Epithelial cell of prostate (primary cell): ENCODE results near the gene OR2AJ1.

ENCODE experiments used
- DNase-seq: peaks from one replicate; pipeline ENCODE4 v3.0.0-alpha.2; 2011; ENCODE audit warnings: low read depth, low spot score
- H3K27ac ChIP-seq: fragments of 450-650 bp; 2 replicates; pipeline ENCODE4 v1.5.1; 2017; ENCODE audit warnings: mild to moderate bottlenecking

OR2AJ1 gene

DNA sequence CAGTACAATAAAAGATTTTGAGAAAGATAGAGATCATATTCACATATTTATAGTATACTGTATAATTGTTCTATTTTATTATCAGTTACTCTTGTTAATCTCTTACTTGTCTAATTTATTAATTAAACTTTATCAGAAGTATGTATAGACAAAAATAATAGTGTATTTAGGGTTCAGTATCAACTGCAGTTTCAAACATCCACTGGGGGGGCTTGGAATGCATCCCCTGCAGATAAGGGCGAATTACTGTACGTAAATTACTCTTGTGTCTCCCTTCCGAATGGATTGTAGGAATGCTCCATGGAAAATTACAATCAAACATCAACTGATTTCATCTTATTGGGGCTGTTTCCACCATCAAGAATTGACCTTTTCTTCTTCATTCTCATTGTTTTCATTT, 23.9 kb downstream of the OR2AJ1 start, which contains the start of gene OR2L8:
TSS of gene OR2L8 (plus strand) at position 301 of the 400 bp plus-strand sequence. CDS start at position 301, 0 bp downstream.
- no peak for DNase-seq
- H3K27ac ChIP-seq = no peak within 1 kb of the TSS

DNA sequence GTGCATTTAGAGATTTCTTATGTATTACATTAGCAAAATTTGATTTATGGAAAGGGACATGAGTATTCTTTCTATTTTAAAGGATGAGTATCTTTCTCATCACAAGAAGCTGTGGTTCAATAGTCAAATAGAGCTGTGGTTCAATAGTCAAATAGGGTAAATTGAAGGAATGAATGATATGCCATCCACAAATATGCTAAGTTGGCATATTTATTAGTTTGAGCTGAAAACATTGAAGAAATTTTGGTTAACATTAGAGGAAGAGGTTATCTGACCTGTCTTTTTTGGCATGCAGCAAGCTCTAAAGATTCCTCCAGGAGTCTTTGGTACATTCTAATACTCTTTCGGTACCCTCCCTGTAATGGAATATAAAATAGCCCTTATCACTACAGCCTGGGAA, 28.7 kb downstream of the OR2AJ1 start:
- DNase-seq = no peak
- H3K27ac ChIP-seq = no peak overlapping the region

DNA sequence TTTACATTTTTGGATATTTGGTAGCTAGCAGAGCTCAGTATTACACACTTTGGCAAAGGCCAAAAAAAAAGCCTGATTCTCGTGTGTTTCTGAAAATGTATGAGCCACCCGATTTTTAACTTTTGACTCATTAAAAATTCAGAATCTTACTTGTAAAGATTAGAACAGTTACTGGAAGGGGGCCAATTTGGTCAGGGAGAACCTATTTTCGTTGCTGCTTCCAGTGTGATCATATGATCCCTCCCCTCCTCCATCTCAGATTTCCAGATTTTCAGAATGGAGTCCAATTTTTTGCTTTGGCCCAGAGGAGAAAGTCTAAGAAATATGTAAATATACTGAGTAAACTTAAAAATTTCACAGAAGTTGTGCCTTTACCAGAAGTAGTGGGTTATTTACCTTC, 37.1 kb downstream of the OR2AJ1 start:
- no peak overlapping the region for H3K27ac ChIP-seq
- DNase-seq = no peak

DNA sequence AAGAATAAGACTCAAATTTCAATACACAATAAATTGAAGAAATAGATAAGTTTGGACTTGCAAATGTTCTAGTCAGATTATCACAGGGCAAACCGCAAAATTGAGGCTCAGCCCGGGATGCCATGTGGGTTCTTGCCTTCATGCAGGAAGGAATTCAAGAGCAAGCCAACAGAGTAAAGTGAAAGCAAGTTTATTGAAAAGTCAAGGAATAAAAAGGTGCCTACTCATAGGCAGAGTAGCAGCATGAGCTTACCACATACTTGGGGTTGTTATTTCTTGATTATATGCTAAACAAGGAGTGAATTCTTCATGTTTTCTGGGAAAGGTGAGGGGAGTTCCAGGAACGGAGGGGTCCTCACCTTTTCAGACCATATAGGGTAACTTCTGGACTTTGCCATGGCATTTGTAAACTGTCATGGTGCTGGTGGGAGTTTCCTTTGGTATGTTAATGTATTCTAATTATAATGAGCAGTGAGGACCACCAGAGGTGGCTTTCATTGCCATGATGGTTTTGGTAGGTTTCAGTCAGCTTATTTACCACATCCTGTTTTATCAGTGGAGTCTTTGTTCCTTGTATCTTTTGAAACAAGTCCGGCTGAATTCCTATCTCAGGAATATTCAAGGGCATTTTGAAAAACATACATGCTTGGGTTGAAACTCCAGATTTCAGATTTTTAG, 38.4 kb downstream of the OR2AJ1 start:
- H3K27ac ChIP-seq = no peak overlapping the region
- DNase-seq = no peak

DNA sequence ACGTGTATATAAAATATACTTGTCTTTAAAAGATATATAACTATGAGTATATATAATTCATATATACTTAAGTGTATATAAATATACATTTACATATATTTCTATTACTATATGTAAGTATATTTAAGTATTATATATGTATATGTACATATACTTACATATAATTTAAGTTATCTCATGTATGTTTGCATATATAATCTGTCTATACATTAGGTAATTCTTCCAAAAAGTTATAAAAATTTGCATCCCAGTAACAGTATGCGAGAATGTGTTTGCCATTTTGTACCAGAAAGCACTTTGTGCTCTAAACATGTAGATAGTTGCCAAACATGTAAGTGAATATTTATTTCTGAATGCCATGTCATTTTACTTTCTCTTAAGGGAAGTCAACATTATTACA, 40.2 kb downstream of the OR2AJ1 start, which contains the start of gene OR2AK2:
TSS of gene OR2AK2 (plus strand) at position 301 of the 400 bp plus-strand sequence. CDS start 144 bp downstream, outside the sequence.
- no peak within 1 kb of the TSS for H3K27ac ChIP-seq
- DNase-seq = no peak

DNA sequence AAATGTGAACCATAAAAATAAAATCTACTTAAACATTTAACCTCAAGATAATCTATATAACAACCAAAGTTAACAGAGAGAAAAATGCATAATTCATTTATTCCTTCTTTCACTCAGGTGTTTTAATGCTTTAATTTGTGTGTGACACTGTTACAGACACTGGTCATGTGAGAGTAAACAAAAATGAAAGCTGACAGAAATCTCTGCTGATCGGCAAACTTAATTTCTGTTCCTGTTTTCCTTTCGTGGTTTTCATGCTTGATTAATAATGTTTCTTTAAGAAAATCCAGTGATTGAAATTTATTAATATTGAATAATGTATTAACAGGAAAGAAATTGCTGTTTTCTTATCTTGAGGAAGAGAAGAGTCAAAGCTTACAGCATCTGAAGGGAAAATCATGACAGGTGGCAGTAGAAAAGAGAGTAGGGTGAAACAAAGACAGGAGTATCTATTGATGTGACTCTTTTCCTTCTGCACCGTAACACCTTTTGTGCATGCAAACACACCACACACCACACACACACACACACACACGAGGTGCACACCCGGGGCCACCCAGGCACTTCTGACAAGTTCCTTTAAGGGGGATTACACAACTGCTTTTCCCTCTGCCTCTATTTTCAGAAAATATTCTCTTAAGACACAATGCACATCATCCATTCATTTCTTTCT, 42.0 kb downstream of the OR2AJ1 start:
- no peak for DNase-seq

More for the DNA sequence above, 42.0 kb downstream of the OR2AJ1 start:
- H3K27ac ChIP-seq = no peak overlapping the region
